ENCODE data around the gene FOLR1. TPM values are rescaled to one million over a fixed set of nuclear protein-coding genes. Genes with fewer than 3 reads are reported as not detected.
A peak's percentile ranks its signal among the peaks of the same experiment; 100 is the strongest.

The FOLR1 gene
- total RNA-seq, 1 donor, result 0.36 TPM

DNA sequence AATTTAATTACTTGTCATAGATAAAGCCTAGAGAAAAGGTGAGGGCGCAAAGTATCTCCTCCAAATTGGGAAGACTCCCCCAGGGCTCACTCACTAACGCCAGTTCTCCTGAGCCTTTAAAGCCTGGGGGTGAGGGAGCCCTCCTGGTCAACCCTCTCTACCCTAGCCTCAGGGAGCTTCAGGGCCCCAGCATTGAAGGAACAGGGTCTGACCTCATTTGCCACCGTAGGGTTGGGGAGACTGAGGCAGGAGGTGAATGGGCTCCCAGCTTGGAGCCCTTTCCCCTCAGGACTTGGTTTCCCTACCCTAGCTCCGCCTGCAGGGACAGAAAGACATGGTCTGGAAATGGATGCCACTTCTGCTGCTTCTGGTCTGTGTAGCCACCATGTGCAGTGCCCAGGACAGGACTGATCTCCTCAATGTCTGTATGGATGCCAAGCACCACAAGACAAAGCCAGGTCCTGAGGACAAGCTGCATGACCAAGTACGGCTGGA lies 26.4 kb downstream of the FOLR1 start:
- H2AFZ ChIP-seq (ENCODE audit: low read length), result no peak overlapping the region
- no peak for DNase-seq (ENCODE audit: insufficient read length, low spot score, missing footprints)
- no peak overlapping the region for H3K27ac ChIP-seq (ENCODE audit: low read depth, low read length)
- no peak for TF ChIP-seq CTCF (IDR thresholded peaks at IDR 0.05; ENCODE audit: extremely low read depth, low read depth, low read length)
- H3K27me3 ChIP-seq (ENCODE audit: insufficient read depth, low read length), result peaks cover 18% of the 10 kb centered on the region
- H4K20me1 ChIP-seq (ENCODE audit: insufficient read depth, low read length), result no peaks in the 10 kb centered on the region
- peaks cover 4% of the 10 kb centered on the region for H3K4me1 ChIP-seq (ENCODE audit: insufficient read depth, low read length)
- no peaks in the 10 kb centered on the region for H3K36me3 ChIP-seq (ENCODE audit: insufficient read depth, low read length)
- no peaks in the 10 kb centered on the region for H3K79me2 ChIP-seq (ENCODE audit: insufficient read depth, low read length)
- no peaks in the 10 kb centered on the region for H3K9me3 ChIP-seq (ENCODE audit: low read depth, low read length)
- H3K4me3 ChIP-seq (ENCODE audit: insufficient read depth, low read length), result no peak overlapping the region
- H3K4me2 ChIP-seq (ENCODE audit: insufficient read depth, low read length), result no peak overlapping the region

DNA sequence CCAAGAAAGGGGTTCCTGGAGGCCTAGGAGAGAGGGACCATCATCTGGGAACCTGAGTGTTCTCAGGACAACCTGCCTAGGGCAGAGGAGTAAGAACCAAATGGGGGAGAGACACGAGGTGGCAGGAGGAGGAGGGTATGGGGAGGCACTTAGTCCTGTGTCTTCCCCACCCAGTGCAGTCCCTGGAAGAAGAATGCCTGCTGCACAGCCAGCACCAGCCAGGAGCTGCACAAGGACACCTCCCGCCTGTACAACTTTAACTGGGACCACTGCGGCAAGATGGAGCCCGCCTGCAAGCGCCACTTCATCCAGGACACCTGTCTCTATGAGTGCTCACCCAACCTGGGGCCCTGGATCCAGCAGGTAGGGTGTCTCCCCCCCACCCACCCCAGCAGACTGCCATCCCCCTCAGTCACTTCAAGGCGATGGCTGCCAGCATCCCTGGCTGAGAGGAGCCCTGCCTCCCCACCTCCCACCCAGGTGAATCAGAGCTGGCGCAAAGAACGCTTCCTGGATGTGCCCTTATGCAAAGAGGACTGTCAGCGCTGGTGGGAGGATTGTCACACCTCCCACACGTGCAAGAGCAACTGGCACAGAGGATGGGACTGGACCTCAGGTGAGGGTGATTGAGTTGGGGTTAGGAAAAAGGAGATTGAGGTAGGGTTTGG lies 28.9 kb downstream of the FOLR1 start:
- Histone ChIP-seq H3K4me3 (ENCODE audit: insufficient read depth, low read length) (no peak overlapping the region), H3K36me3 (ENCODE audit: insufficient read depth, low read length) (no peaks in the 10 kb centered on the region), H3K27ac (ENCODE audit: low read depth, low read length) (no peak overlapping the region), H4K20me1 (ENCODE audit: insufficient read depth, low read length) (peaks cover 7% of the 10 kb centered on the region), H3K79me2 (ENCODE audit: insufficient read depth, low read length) (peaks cover 21% of the 10 kb centered on the region), H3K27me3 (ENCODE audit: insufficient read depth, low read length) (peaks cover 18% of the 10 kb centered on the region), H3K9me3 (ENCODE audit: low read depth, low read length) (no peaks in the 10 kb centered on the region), H2AFZ (ENCODE audit: low read length) (no peak overlapping the region), H3K4me2 (ENCODE audit: insufficient read depth, low read length) (no peak overlapping the region), H3K4me1 (ENCODE audit: insufficient read depth, low read length) (peaks cover 8% of the 10 kb centered on the region)
- DNase-seq (ENCODE audit: insufficient read length, low spot score, missing footprints), result no peak
- TF ChIP-seq CTCF (IDR thresholded peaks at IDR 0.05; ENCODE audit: extremely low read depth, low read depth, low read length), result no peak

DNA sequence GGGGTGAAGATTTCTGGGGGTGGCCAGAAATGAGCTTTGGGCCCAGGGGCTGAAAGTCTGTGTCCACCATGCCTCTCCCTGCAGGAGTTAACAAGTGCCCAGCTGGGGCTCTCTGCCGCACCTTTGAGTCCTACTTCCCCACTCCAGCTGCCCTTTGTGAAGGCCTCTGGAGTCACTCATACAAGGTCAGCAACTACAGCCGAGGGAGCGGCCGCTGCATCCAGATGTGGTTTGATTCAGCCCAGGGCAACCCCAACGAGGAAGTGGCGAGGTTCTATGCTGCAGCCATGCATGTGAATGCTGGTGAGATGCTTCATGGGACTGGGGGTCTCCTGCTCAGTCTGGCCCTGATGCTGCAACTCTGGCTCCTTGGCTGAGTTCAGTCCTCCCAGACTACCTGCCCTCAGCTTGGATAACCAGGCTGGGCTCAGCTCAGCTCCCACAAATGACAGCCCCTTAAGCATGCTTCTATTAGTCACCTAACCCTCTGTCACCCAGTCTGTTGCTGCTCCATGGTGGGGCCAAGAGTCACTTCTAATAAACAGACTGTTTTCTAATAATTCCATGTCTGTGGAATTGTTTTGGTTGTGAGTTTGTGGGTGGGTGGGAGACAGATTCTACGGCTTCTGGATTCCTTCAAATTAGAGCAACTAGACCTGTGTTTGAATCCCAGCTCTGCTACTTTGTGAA lies 29.6 kb downstream of the FOLR1 start:
- Histone ChIP-seq H3K9me3 (ENCODE audit: low read depth, low read length) (no peaks in the 10 kb centered on the region), H3K4me1 (ENCODE audit: insufficient read depth, low read length) (peaks cover 12% of the 10 kb centered on the region), H3K27ac (ENCODE audit: low read depth, low read length) (no peak overlapping the region), H3K36me3 (ENCODE audit: insufficient read depth, low read length) (peaks cover 3% of the 10 kb centered on the region), H3K4me3 (ENCODE audit: insufficient read depth, low read length) (no peak overlapping the region), H3K79me2 (ENCODE audit: insufficient read depth, low read length) (peaks cover 28% of the 10 kb centered on the region), H3K4me2 (ENCODE audit: insufficient read depth, low read length) (no peak overlapping the region), H4K20me1 (ENCODE audit: insufficient read depth, low read length) (peaks cover 12% of the 10 kb centered on the region), H3K27me3 (ENCODE audit: insufficient read depth, low read length) (peaks cover 14% of the 10 kb centered on the region), H2AFZ (ENCODE audit: low read length) (peak overlapping the region; percentile 23)
- no peak for TF ChIP-seq CTCF (IDR thresholded peaks at IDR 0.05; ENCODE audit: extremely low read depth, low read depth, low read length)
- no peak for DNase-seq (ENCODE audit: insufficient read length, low spot score, missing footprints)

Data from osteoblast (primary cell).